SK-N-SH (cell line): ENCODE results near the gene C10orf90. TPM values are rescaled to one million over a fixed set of nuclear protein-coding genes. Genes with fewer than 3 reads are reported as not detected.

Experiments
- CTCF ChIA-PET: fragments of 300-600, 350-600 bp; formaldehyde crosslinking; extraction: SDS; loops from one replicate; lab custom pipeline; 2021; lab: Yijun Ruan, JAX
- POLR2A ChIA-PET: fragments of 350-600 bp; sonication (Branson Sonifier 250); formaldehyde crosslinking; extraction: SDS; loops from one replicate; lab custom pipeline; 2020; ENCODE audit warnings: antibody characterized with exemption, inconsistent platforms; lab: Yijun Ruan, JAX
- DNase-seq: peaks from one replicate; pipeline ENCODE4 v3.0.0; 2012
- H2AFZ ChIP-seq: fragments of 200-600 bp; sonication (generic); 2 replicates; pipeline ENCODE4 v1.8.1; 2016; ENCODE audit warnings: antibody characterized with exemption, mild to moderate bottlenecking, low read depth
- H3F3A ChIP-seq: fragments of 200-600 bp; sonication (generic); replicated peaks from 2 replicates; pipeline ENCODE3; 2016; ENCODE audit warnings: antibody characterized with exemption, mild to moderate bottlenecking; ENCODE audit not compliant: insufficient read depth
- H3K27ac ChIP-seq, 2 experiments: fragments of 200-500 bp in 1 of 2; fragments of 200-600 bp in 1 of 2; sonication (Bioruptor generic) in 1 of 2; sonication (generic), shearing (Covaris generic) in 1 of 2; 2 replicates each; pipeline versions ENCODE4 v1.5.1 to v1.6.1; 2014 to 2016; ENCODE audit warnings: low read depth in 2 of 2, inconsistent platforms in 1 of 2, low read length in 1 of 2, mild to moderate bottlenecking in 1 of 2, mixed read lengths in 1 of 2
- H3K27me3 ChIP-seq: fragments of 200-600 bp; sonication (generic), shearing (Covaris generic); 2 replicates; pipeline ENCODE4 v1.6.1; 2016; ENCODE audit warnings: mixed run types; ENCODE audit not compliant: insufficient read depth
- H3K36me3 ChIP-seq, 2 experiments: fragments of 200-500 bp in 1 of 2; fragments of 200-600 bp in 1 of 2; sonication (Bioruptor generic) in 1 of 2; sonication (generic) in 1 of 2; replicated peaks in 1 of 2; 2 replicates each; pipeline versions ENCODE3 to v1.5.1; 2014 to 2016; ENCODE audit warnings: low read length in 1 of 2, mild to moderate bottlenecking in 1 of 2; ENCODE audit not compliant: insufficient read depth in 2 of 2, control insufficient read depth in 1 of 2
- H3K4me1 ChIP-seq, 2 experiments: fragments of 200-500 bp in 1 of 2; fragments of 200-600 bp in 1 of 2; sonication (Bioruptor generic) in 1 of 2; sonication (generic), shearing (Covaris generic) in 1 of 2; 2 replicates each; pipeline versions ENCODE4 v1.5.1 to v1.6.1; 2014 to 2016; ENCODE audit warnings: low read depth in 1 of 2, low read length in 1 of 2, mixed run types in 1 of 2; ENCODE audit not compliant: insufficient read depth in 2 of 2, control insufficient read depth in 1 of 2
- H3K4me2 ChIP-seq: fragments of 200-600 bp; sonication (generic), shearing (Covaris generic); 2 replicates; pipeline ENCODE4 v1.6.1; 2017; ENCODE audit warnings: mixed run types
- H3K4me3 ChIP-seq, 2 experiments: fragments of 200-500 bp in 1 of 2; fragments of 200-600 bp in 1 of 2; sonication (Bioruptor generic) in 1 of 2; sonication (generic), shearing (Covaris generic) in 1 of 2; 2 replicates each; pipeline versions ENCODE4 v1.5.1 to v1.8.1; 2014 to 2016; ENCODE audit warnings: low read depth in 2 of 2, inconsistent platforms in 1 of 2, low read length in 1 of 2, mild to moderate bottlenecking in 1 of 2, mixed read lengths in 1 of 2, moderate library complexity in 1 of 2
- H3K79me2 ChIP-seq: fragments of 200-600 bp; sonication (generic); 2 replicates; pipeline ENCODE4 v1.8.1; 2017; ENCODE audit warnings: mild to moderate bottlenecking; ENCODE audit not compliant: insufficient read depth
- H3K9ac ChIP-seq: fragments of 200-600 bp; sonication (generic); 2 replicates; pipeline ENCODE4 v1.6.1; 2017; ENCODE audit warnings: mixed run types
- H3K9me2 ChIP-seq: fragments of 200-600 bp; sonication (generic); 2 replicates; pipeline ENCODE4 v1.6.1; 2017; ENCODE audit warnings: mixed run types
- H3K9me3 ChIP-seq: fragments of 200-600 bp; sonication (generic); 2 replicates; pipeline ENCODE4 v1.6.1; 2017; ENCODE audit warnings: mixed run types, mild to moderate bottlenecking, moderate library complexity
- H4K20me1 ChIP-seq: fragments of 200-600 bp; sonication (generic); 2 replicates; pipeline ENCODE4 v1.6.1; 2017; ENCODE audit warnings: mild to moderate bottlenecking, mixed run types; ENCODE audit not compliant: insufficient read depth
- CHD2 ChIP-seq: fragments of 150-350 bp; IDR thresholded peaks from 2 replicates; pipeline ENCODE4 v1.6.1; 2018; ENCODE audit warnings: low read length; ENCODE audit not compliant: partially characterized antibody
- FOXM1 ChIP-seq: IDR thresholded peaks from 2 replicates; pipeline ENCODE4 v1.4.0; 2012; ENCODE audit warnings: low read depth, mild to moderate bottlenecking
- IRF3 ChIP-seq: fragments of 150-350 bp; IDR thresholded peaks from 2 replicates; pipeline ENCODE4 v1.6.1; 2016; ENCODE audit warnings: mild to moderate bottlenecking, low read depth, low read length
- NFIC ChIP-seq: IDR thresholded peaks from 2 replicates; pipeline ENCODE4 v1.4.0; 2012; ENCODE audit warnings: borderline replicate concordance
- NRF1 ChIP-seq: IDR thresholded peaks from 2 replicates; pipeline ENCODE4 v1.6.1; 2012; ENCODE audit warnings: low read depth, mild to moderate bottlenecking, low read length
- RFX5 ChIP-seq: IDR thresholded peaks from 2 replicates; pipeline ENCODE4 v1.6.1; 2012; ENCODE audit warnings: mild to moderate bottlenecking, improper control_type of control experiment, low read length
- RXRA ChIP-seq: IDR thresholded peaks from 2 replicates; pipeline ENCODE4 v1.4.0; 2012; ENCODE audit warnings: low read depth, mild to moderate bottlenecking, borderline replicate concordance
- SIN3A ChIP-seq: IDR thresholded peaks from 2 replicates; pipeline ENCODE4 v1.6.1; 2012; ENCODE audit warnings: low read depth, mild to moderate bottlenecking, low read length, moderate library complexity, borderline replicate concordance
- SMC3 ChIP-seq: IDR thresholded peaks from 2 replicates; pipeline ENCODE4 v1.6.1; 2012; ENCODE audit warnings: low read depth, low read length, improper control_type of control experiment
- TAF1 ChIP-seq: IDR thresholded peaks from 2 replicates; pipeline ENCODE4 v1.6.1; 2012; ENCODE audit warnings: low read depth, mild to moderate bottlenecking, low read length, moderate library complexity, borderline replicate concordance
- TCF12 ChIP-seq: IDR thresholded peaks from 2 replicates; pipeline ENCODE4 v1.4.0; 2012
- TEAD4 ChIP-seq: IDR thresholded peaks from 2 replicates; pipeline ENCODE4 v1.4.0; 2012; ENCODE audit warnings: mild to moderate bottlenecking, borderline replicate concordance; ENCODE audit not compliant: insufficient read depth
- YY1 ChIP-seq: IDR thresholded peaks from 2 replicates; pipeline ENCODE4 v1.4.0; 2012; ENCODE audit warnings: low read depth, mild to moderate bottlenecking
- WGBS: methylation state at CpG from one replicate; pipeline ENCODE4 v1.1.6; 2017; ENCODE audit warnings: low lambda C conversion rate; 5-methylcytosine and 5-hydroxymethylcytosine counted together
- polyA plus RNA-seq, 3 experiments: library from polyadenylated mRNA; depleted of rRNA; stranded (reverse); fragments of >200 nt; gene quantifications; 2 replicates each; pipeline ENCODE4 v1.2.3, GENCODE V29; 2012
- TF ChIP-seq, protein P1 (sequence below): IDR thresholded peaks from 2 replicates; pipeline ENCODE4 v1.4.0; 2012; ENCODE audit warnings: low read depth
- TF ChIP-seq, protein P2 (sequence below): IDR thresholded peaks from 2 replicates; pipeline ENCODE4 v1.6.1; 2012; ENCODE audit warnings: mild to moderate bottlenecking, low read depth, low read length, moderate library complexity
- TF ChIP-seq, protein P3 (sequence below): IDR thresholded peaks from 2 replicates; pipeline ENCODE4; 2012

The C10orf90 gene
- polyA plus RNA-seq, 1 of the 3 experiments (the other 2 are of a cell fraction) = 0.21 TPM

- no peak overlapping the region for H3K4me2 ChIP-seq
- no peaks in the 10 kb centered on the region for H3F3A ChIP-seq
- TF ChIP-seq NFIC (no peak), TAF1 (no peak), RXRA (no peak), CHD2 (no peak), SMC3 (no peak), SIN3A (no peak), IRF3 (no peak), FOXM1 (no peak), RFX5 (no peak), NRF1 (no peak), YY1 (no peak), TCF12 (no peak), TEAD4 (no peak)
- TF ChIP-seq, protein P1, sequence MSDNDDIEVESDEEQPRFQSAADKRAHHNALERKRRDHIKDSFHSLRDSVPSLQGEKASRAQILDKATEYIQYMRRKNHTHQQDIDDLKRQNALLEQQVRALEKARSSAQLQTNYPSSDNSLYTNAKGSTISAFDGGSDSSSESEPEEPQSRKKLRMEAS = no peak
- TF ChIP-seq, protein P2, sequence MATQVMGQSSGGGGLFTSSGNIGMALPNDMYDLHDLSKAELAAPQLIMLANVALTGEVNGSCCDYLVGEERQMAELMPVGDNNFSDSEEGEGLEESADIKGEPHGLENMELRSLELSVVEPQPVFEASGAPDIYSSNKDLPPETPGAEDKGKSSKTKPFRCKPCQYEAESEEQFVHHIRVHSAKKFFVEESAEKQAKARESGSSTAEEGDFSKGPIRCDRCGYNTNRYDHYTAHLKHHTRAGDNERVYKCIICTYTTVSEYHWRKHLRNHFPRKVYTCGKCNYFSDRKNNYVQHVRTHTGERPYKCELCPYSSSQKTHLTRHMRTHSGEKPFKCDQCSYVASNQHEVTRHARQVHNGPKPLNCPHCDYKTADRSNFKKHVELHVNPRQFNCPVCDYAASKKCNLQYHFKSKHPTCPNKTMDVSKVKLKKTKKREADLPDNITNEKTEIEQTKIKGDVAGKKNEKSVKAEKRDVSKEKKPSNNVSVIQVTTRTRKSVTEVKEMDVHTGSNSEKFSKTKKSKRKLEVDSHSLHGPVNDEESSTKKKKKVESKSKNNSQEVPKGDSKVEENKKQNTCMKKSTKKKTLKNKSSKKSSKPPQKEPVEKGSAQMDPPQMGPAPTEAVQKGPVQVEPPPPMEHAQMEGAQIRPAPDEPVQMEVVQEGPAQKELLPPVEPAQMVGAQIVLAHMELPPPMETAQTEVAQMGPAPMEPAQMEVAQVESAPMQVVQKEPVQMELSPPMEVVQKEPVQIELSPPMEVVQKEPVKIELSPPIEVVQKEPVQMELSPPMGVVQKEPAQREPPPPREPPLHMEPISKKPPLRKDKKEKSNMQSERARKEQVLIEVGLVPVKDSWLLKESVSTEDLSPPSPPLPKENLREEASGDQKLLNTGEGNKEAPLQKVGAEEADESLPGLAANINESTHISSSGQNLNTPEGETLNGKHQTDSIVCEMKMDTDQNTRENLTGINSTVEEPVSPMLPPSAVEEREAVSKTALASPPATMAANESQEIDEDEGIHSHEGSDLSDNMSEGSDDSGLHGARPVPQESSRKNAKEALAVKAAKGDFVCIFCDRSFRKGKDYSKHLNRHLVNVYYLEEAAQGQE = no peak
- TF ChIP-seq, protein P3, sequence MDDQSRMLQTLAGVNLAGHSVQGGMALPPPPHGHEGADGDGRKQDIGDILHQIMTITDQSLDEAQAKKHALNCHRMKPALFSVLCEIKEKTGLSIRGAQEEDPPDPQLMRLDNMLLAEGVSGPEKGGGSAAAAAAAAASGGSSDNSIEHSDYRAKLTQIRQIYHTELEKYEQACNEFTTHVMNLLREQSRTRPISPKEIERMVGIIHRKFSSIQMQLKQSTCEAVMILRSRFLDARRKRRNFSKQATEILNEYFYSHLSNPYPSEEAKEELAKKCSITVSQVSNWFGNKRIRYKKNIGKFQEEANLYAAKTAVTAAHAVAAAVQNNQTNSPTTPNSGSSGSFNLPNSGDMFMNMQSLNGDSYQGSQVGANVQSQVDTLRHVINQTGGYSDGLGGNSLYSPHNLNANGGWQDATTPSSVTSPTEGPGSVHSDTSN = no peak
- H3K9ac ChIP-seq = no peak overlapping the region
- no peaks in the 10 kb centered on the region for H3K9me3 ChIP-seq
- no peak overlapping the region for H3K4me3 ChIP-seq
- H3K4me1 ChIP-seq = no peaks in the 10 kb centered on the region
- H3K9me2 ChIP-seq = no peaks in the 10 kb centered on the region
- H3K27me3 ChIP-seq = no peaks in the 10 kb centered on the region; the same call in 1 of the 2 replicates
- H3K36me3 ChIP-seq = no peaks in the 10 kb centered on the region
- no peak for DNase-seq
- CTCF ChIA-PET = interaction anchor here (1.4 kb wide), 1 partner anchor 594 kb away, joined by 3 read pairs; no protein-coding TSS in a partner anchor
- H3K79me2 ChIP-seq = no peaks in the 10 kb centered on the region
- no peak overlapping the region for H2AFZ ChIP-seq
- 50% methylated on average over 8 of the region's 8 CpGs for WGBS
- POLR2A ChIA-PET = no interaction called here
- H4K20me1 ChIP-seq = no peaks in the 10 kb centered on the region
- no peak overlapping the region for H3K27ac ChIP-seq
Measured at GRCh38 chr10:126528315-126528835, 142.1 kb downstream of the C10orf90 start.
